GM12874 (cell line): ENCODE results near the gene PATL2.
A peak's percentile ranks its signal among the peaks of the same experiment; 100 is the strongest.

ENCODE experiments used
- TF ChIP-seq, protein P1 (sequence below): IDR thresholded peaks from 2 replicates; pipeline ENCODE4 v1.5.1; 2011; ENCODE audit warnings: low read depth, mild to moderate bottlenecking, control low read depth, low read length, moderate library complexity; ENCODE audit not compliant: insufficient read depth

The PATL2 gene

DNA sequence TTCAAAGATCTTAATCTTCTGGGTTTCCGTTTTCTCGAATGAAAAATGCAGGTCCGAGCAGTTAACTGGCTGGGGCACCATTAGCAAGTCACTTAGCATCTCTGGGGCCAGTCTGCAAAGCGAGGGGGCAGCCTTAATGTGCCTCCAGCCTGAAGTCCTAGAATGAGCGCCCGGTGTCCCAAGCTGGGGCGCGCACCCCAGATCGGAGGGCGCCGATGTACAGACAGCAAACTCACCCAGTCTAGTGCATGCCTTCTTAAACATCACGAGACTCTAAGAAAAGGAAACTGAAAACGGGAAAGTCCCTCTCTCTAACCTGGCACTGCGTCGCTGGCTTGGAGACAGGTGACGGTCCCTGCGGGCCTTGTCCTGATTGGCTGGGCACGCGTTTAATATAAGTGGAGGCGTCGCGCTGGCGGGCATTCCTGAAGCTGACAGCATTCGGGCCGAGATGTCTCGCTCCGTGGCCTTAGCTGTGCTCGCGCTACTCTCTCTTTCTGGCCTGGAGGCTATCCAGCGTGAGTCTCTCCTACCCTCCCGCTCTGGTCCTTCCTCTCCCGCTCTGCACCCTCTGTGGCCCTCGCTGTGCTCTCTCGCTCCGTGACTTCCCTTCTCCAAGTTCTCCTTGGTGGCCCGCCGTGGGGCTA is at the start of gene PATL2, which contains the start of gene B2M:
PATL2 (minus strand) TSS at position 228 of the 647 bp plus-strand sequence. CDS start 34,833 bp downstream, outside the sequence.
B2M (plus strand) TSS at position 422 of the 647 bp plus-strand sequence; CDS start at position 452, 30 bp downstream.
- TF ChIP-seq, protein P1, sequence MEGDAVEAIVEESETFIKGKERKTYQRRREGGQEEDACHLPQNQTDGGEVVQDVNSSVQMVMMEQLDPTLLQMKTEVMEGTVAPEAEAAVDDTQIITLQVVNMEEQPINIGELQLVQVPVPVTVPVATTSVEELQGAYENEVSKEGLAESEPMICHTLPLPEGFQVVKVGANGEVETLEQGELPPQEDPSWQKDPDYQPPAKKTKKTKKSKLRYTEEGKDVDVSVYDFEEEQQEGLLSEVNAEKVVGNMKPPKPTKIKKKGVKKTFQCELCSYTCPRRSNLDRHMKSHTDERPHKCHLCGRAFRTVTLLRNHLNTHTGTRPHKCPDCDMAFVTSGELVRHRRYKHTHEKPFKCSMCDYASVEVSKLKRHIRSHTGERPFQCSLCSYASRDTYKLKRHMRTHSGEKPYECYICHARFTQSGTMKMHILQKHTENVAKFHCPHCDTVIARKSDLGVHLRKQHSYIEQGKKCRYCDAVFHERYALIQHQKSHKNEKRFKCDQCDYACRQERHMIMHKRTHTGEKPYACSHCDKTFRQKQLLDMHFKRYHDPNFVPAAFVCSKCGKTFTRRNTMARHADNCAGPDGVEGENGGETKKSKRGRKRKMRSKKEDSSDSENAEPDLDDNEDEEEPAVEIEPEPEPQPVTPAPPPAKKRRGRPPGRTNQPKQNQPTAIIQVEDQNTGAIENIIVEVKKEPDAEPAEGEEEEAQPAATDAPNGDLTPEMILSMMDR = no peak

DNA sequence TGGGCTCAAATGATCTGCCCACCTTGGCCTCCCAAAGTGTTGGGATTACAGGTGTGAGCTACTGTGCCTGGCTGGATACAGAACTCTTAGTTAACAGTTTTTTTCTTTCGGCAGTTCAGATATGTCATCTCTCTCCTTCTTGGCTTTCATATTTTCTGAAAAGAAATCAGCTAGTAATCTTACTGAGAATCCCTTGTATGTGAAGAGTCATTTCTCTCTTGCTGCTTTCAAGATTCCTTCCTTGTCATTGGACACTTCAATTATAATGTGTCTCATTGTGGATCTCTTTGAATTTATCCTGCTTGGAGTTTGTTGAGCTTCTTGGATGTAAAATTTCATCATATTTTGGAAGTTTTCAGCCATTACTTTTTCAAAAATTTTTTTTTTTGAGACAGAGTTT is 42.2 kb upstream of the PATL2 start:
- TF ChIP-seq, protein P1 = no peak

DNA sequence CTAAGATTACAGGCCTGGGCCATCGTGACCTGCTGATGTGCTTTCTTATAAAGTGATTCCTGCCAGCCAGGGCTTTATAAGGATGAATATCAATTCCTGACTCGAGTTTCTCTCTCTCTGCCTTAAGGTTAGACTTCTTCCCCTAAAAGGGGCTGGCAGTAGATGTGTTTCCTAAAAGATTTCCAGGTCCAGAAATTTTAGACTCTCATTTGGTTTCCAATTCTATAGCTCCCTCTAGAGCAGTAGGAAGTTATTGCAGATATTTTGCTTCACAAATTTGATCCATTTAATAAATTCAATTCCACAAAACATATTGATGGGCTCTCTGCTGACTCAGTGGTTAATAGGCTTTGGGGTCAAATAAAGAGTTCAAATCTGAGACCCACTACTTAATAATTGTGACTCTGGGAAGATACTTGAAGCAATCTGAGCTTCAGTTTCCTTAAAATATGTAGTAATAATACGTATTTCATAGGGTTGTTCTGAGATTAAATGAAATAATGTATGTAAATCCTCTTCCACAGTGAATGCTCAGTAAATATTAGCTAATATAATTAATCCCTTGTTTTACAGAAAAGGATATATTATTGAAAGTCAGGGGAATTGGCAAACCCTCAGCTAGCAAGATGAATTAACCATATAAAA is 27.3 kb upstream of the PATL2 start:
- TF ChIP-seq, protein P1 = peak; percentile 42

DNA sequence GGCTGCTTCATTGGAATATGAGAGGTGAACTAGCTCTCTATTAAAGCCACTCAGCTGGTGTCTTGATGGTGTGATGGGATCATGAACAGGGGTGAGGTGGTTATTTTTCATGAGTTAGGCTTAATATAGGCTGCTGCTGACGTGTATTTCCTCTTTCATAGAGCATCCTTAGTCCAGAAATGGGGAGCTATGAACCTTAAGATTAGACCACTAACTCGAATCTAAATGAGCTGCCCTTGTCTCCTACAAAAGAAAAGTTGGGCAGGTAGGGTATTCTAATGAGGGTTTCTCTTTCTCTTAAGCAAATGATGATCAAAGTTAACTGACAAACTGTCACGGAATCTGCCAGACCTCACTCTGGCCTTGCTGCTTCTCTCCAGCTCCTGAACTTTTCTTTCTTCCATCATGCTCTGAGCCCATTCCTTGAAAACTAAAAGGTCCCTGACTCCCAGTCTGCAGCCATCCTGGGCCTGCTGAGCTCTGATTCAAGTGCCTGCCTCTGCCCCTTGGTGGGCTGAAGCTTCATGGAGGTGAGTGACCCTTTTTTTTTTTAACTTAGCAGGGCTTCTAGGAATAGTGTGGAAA is 25.1 kb upstream of the PATL2 start, which contains the start of gene TRIM69:
TRIM69 (plus strand) TSS at position 348 of the 585 bp plus-strand sequence; CDS start at position 525, 177 bp downstream.
- TF ChIP-seq, protein P1 = no peak

DNA sequence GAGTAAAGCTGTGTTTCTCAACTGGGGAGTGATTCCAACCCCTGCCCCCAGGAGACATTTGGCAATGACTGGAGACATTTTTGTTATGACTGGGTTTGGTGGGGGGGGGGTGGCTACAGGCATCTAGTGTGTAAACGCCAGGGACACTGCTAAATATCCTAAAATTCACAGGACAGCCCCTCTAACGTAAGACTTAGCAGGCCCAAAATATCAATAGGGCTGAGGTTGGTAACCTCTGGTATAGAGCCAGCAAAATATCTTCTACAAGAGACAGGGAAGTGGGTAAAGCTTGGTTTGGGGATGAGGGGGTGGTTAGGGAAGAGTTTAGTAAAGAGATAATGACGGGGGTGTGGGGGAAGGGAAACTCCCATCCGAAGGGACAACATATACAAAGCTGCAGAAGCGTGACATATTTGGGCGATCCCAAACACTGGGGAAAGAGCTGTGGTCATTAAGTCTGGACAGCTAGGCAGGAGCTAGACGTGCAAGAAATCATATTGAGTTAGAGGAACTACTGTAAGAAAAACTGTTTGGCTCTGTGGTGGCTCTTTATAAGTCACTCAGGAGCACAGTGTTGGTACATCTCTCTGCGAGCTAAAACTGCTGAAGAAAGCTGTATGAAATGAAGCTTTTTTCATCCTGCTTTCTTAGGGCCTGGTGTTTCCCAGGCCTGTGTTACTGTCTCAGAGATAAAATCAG is 24.5 kb upstream of the PATL2 start:
- TF ChIP-seq, protein P1 = no peak

DNA sequence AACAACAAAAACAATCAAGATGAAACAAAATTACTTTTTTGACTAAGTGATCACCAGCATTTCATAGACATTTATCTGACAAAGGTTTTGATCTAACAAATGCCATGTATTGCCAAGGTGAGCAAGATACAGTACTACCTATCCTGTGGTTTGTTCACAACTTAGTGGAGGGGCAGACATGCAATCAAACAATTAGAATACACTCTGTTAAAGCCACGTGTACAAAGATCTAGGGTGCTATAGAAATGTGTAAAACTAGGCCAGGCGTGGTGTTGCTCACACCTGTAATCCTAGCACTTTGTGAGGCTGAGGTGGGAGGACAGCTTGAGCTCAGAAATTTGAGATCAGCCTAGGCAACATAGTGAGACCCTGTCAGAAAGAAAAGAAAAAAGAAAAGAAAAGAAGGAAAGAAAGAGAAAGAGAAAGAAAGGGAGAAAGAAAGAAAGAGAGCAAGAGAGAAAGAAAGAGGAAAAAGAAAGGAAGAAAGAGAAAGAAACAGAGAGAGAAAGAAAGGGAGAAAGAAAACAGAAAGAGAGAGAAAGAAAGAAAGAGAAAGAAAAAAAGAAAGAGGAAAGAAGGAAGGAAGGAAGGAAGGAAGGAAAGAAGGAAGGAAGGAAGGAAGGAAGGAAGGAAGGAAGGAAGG is 23.8 kb upstream of the PATL2 start:
- TF ChIP-seq, protein P1 = no peak
